K562 (cell line): ENCODE measurements around the gene LMBR1. TPM values are rescaled to one million over a fixed set of nuclear protein-coding genes. Genes with fewer than 3 reads are reported as not detected.

Experiments
- MCM2 ChIP-seq: fragments of 450-650 bp; IDR thresholded peaks from 2 replicates; pipeline ENCODE4 v1.6.1; 2017; ENCODE audit warnings: low read depth, mild to moderate bottlenecking
- RNF2 ChIP-seq: sonication (generic); IDR thresholded peaks from 2 replicates; pipeline ENCODE4 v1.6.1; 2016
- TCF15 ChIP-seq: fragments of 250-450 bp; sonication (Bioruptor Pico); IDR thresholded peaks from 2 replicates; pipeline ENCODE4 v1.8.0; 2022; ENCODE audit warnings: moderate library complexity, mild to moderate bottlenecking, inconsistent platforms
- TRIM24 ChIP-seq, 2 experiments: fragments of 450-650 bp; IDR thresholded peaks; 2 replicates each; pipeline ENCODE4 v1.6.1; 2016
- TSHZ1 ChIP-seq: fragments of 250-450 bp; sonication (Bioruptor Pico); IDR thresholded peaks from 2 replicates; pipeline ENCODE4 v1.4.0; 2020; ENCODE audit warnings: mild to moderate bottlenecking, moderate library complexity
- YBX1 ChIP-seq: fragments of 450-650 bp; IDR thresholded peaks from 2 replicates; pipeline ENCODE4 v1.7.1; 2016; ENCODE audit warnings: mild to moderate bottlenecking
- ZNF740 ChIP-seq, 3 experiments: fragments of 200-800 bp in 1 of 3; sonication (Bioruptor generic) in 1 of 3; sonication (generic) in 1 of 3; formaldehyde crosslinking in 1 of 3; IDR thresholded peaks; 2 replicates each; pipeline versions ENCODE4 v1.6.1 to v1.8.0; 2016 to 2022; ENCODE audit warnings: mild to moderate bottlenecking in 2 of 3, missing compliant biosample characterization in 2 of 3, missing genetic modification characterization in 2 of 3, missing genetic modification reagents in 1 of 3
- polyA plus RNA-seq, 8 experiments: library from polyadenylated mRNA; depleted of rRNA in 4 of 8; stranded (reverse) in 5 of 8; unstranded in 3 of 8; fragments of >200 nt; fragmentation: Nextera tagmentation in 2 of 8; fragmentation: Illumina TruSeq in 1 of 8; extraction: Ambion mirVana in 2 of 8; extraction: Trizol in 1 of 8; gene quantifications; 2 replicates each; pipeline versions ENCODE4 v1.2.1 to v1.2.3, GENCODE V29; 2011 to 2014; ENCODE audit warnings: inconsistent platforms in 1 of 8, missing spikeins in 1 of 8
- total RNA-seq, 7 experiments: library from RNA; depleted of rRNA in 6 of 7; stranded (reverse); fragments of >200 nt in 6 of 7; fragmentation: Illumina TruSeq in 2 of 7; extraction: Trizol in 2 of 7; gene quantifications; 2 replicates each; pipeline versions ENCODE4 v1.2.1 to v1.2.3, GENCODE V29; 2011 to 2021; ENCODE audit warnings: low replicate concordance in 1 of 7

Gene LMBR1
- total and polyA plus RNA-seq, 9 of the 15 experiments (the other 6 are each of a cell fraction or from before 2014, with no cell fraction given) = 7.7 to 90.0 (median 59.9) TPM

- no peak for TF ChIP-seq TSHZ1 (CRISPR knock-in tag)
- TF ChIP-seq ZNF740 (CRISPR knock-in tag; IDR thresholded peaks at IDR 0.05) = no peak
- TF ChIP-seq ZNF740 (tag; IDR thresholded peaks at IDR 0.05) = no peak
- TF ChIP-seq RNF2 = no peak
- TF ChIP-seq YBX1 = no peak
- no peak for TF ChIP-seq MCM2
- no peak for TF ChIP-seq TRIM24 (IDR thresholded peaks at IDR 0.05)
- TF ChIP-seq TCF15 = no peak
Measured at GRCh38 chr7:156732091-156732625, 160.8 kb downstream of the LMBR1 start (continued).
